ENCODE data around the gene MMP25.

MMP25 gene

DNA sequence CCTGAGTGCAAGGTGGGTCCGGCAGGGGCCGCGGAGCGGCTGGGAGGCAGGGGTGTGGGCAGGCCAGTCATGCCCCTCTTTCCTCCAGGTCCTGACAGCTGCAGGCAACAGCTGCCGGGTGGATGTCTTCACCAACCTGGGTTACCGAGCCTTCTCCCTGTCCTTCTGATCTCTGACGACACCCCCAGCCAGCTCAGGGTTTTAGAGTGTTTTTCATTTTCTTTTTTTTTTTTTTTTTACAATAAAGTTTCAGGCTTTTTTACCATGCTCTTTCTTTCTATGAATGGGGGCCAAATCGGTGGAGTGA lies 18.9 kb upstream of the MMP25 start:
- TF ChIP-seq SIN3A (IDR thresholded peaks at IDR 0.05; ENCODE audit: borderline replicate concordance, insufficient read depth, low read length), result no peak
- no peak for TF ChIP-seq POLR2AphosphoS5 (IDR thresholded peaks at IDR 0.05; ENCODE audit: low read depth, low read length)
- no peak for TF ChIP-seq FOXP2 (optimal IDR thresholded peaks at IDR 0.05; ENCODE audit: borderline replicate concordance, extremely low read depth, extremely low read length, insufficient read depth)
- TF ChIP-seq TAF1 (IDR thresholded peaks at IDR 0.05; ENCODE audit: borderline replicate concordance, insufficient read depth, low read length), result no peak
- TF ChIP-seq, protein P1, sequence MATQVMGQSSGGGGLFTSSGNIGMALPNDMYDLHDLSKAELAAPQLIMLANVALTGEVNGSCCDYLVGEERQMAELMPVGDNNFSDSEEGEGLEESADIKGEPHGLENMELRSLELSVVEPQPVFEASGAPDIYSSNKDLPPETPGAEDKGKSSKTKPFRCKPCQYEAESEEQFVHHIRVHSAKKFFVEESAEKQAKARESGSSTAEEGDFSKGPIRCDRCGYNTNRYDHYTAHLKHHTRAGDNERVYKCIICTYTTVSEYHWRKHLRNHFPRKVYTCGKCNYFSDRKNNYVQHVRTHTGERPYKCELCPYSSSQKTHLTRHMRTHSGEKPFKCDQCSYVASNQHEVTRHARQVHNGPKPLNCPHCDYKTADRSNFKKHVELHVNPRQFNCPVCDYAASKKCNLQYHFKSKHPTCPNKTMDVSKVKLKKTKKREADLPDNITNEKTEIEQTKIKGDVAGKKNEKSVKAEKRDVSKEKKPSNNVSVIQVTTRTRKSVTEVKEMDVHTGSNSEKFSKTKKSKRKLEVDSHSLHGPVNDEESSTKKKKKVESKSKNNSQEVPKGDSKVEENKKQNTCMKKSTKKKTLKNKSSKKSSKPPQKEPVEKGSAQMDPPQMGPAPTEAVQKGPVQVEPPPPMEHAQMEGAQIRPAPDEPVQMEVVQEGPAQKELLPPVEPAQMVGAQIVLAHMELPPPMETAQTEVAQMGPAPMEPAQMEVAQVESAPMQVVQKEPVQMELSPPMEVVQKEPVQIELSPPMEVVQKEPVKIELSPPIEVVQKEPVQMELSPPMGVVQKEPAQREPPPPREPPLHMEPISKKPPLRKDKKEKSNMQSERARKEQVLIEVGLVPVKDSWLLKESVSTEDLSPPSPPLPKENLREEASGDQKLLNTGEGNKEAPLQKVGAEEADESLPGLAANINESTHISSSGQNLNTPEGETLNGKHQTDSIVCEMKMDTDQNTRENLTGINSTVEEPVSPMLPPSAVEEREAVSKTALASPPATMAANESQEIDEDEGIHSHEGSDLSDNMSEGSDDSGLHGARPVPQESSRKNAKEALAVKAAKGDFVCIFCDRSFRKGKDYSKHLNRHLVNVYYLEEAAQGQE (IDR thresholded peaks at IDR 0.05; ENCODE audit: insufficient read depth in 1 of 2, low read depth in 2 of 2, low read length in 2 of 2), result no peak

- TF ChIP-seq SIN3A (IDR thresholded peaks at IDR 0.05; ENCODE audit: borderline replicate concordance, insufficient read depth, low read length) (no peak), POLR2AphosphoS5 (IDR thresholded peaks at IDR 0.05; ENCODE audit: low read depth, low read length) (0 out of 2 replicates have a peak, but pooled peaks have one; percentile 46)
- TF ChIP-seq, protein P1 (IDR thresholded peaks at IDR 0.05; ENCODE audit: insufficient read depth in 1 of 2, low read depth in 2 of 2, low read length in 2 of 2), result no peak
Observed at GRCh38 chr16:3027983-3028715, 18.2 kb upstream of the MMP25 start.

GRCh38 chr16:3028716-3029319 lies 17.5 kb upstream of the MMP25 start:
- TF ChIP-seq TAF1 (IDR thresholded peaks at IDR 0.05; ENCODE audit: borderline replicate concordance, insufficient read depth, low read length) (no peak), POLR2AphosphoS5 (IDR thresholded peaks at IDR 0.05; ENCODE audit: low read depth, low read length) (no peak), FOXP2 (optimal IDR thresholded peaks at IDR 0.05; ENCODE audit: borderline replicate concordance, extremely low read depth, extremely low read length, insufficient read depth) (no peak), SIN3A (IDR thresholded peaks at IDR 0.05; ENCODE audit: borderline replicate concordance, insufficient read depth, low read length) (no peak)
- TF ChIP-seq, protein P1 (IDR thresholded peaks at IDR 0.05; ENCODE audit: insufficient read depth in 1 of 2, low read depth in 2 of 2, low read length in 2 of 2), result no peak

- no peak for TF ChIP-seq SIN3A (IDR thresholded peaks at IDR 0.05; ENCODE audit: borderline replicate concordance, insufficient read depth, low read length)
- TF ChIP-seq TAF1 (IDR thresholded peaks at IDR 0.05; ENCODE audit: borderline replicate concordance, insufficient read depth, low read length), result no peak
- TF ChIP-seq, protein P1 (IDR thresholded peaks at IDR 0.05; ENCODE audit: insufficient read depth in 1 of 2, low read depth in 2 of 2, low read length in 2 of 2), result no peak
- no peak for TF ChIP-seq FOXP2 (optimal IDR thresholded peaks at IDR 0.05; ENCODE audit: borderline replicate concordance, extremely low read depth, extremely low read length, insufficient read depth)
- TF ChIP-seq POLR2AphosphoS5 (IDR thresholded peaks at IDR 0.05; ENCODE audit: low read depth, low read length), result no peak
Observed at GRCh38 chr16:3029491-3030221, 16.7 kb upstream of the MMP25 start.
